T-helper 22 cell (primary cell): ENCODE measurements around the gene GALR2.

Experiments
- DNase-seq: peaks from one replicate; pipeline ENCODE4 v3.0.0-alpha.2; 2020; ENCODE audit warnings: low read depth

Gene GALR2

GRCh38 chr17:76125922-76126321, 51.3 kb downstream of the GALR2 start:
- no peak for DNase-seq
